Tibial artery (tissue), 4 donors: Measurements from ENCODE around the gene SPOCK2.

Experiments used
- DNase-seq, 2 donors: peaks; one replicate each; pipeline ENCODE4 v3.0.0-alpha.2; 2019
- H3K27ac ChIP-seq, 2 donors: fragments of 200-600 bp; sonication (generic) in 1 of 2; 1 replicate in 1 of 2; 2 replicates in 1 of 2; pipeline ENCODE4 v1.5.1; 2018 to 2019; ENCODE audit warnings: mild to moderate bottlenecking in 1 of 2
- H3K27me3 ChIP-seq, 2 donors: fragments of 200-600 bp; sonication (generic) in 1 of 2; one replicate each; pipeline versions ENCODE4 v1.5.1 to v1.6.0; 2016 to 2019
- H3K36me3 ChIP-seq, 3 donors: fragments of 200-600 bp; sonication (generic) in 2 of 3; one replicate each; pipeline ENCODE4 v1.5.1; 2016 to 2019; ENCODE audit warnings: mild to moderate bottlenecking in 2 of 3
- H3K4me1 ChIP-seq, 4 donors: fragments of 200-600 bp; sonication (generic) in 2 of 4; 1 replicate in 3 of 4; 2 replicates in 1 of 4; pipeline ENCODE4 v1.5.1; 2016 to 2019
- H3K4me3 ChIP-seq, 2 donors: fragments of 200-600 bp; sonication (generic) in 1 of 2; 1 replicate in 1 of 2; 2 replicates in 1 of 2; pipeline ENCODE4 v1.5.1; 2018 to 2019; ENCODE audit warnings: mild to moderate bottlenecking in 2 of 2
- H3K9me3 ChIP-seq, 3 donors: fragments of 200-600 bp; sonication (generic) in 1 of 3; one replicate each; pipeline ENCODE4 v1.5.1; 2016 to 2019
- CTCF ChIP-seq, 2 experiments: fragments of 200-600 bp in 1 of 2; fragments of 450-650 bp in 1 of 2; IDR thresholded peaks; one replicate each; pipeline ENCODE4 v1.5.1; 2017 to 2019; ENCODE audit warnings: antibody characterized with exemption in 2 of 2, mild to moderate bottlenecking in 1 of 2, moderate library complexity in 1 of 2
- intact Hi-C: fragments of 100-400 bp; cut with DNase I; formaldehyde crosslinking; loops from one replicate; pipeline ENCODE4 v1.15.0; 2023; ENCODE audit warnings: low total_unique reads

The SPOCK2 gene

GRCh38 chr10:72092171-72092924 is 4.0 kb upstream of the SPOCK2 start:
- no peak for DNase-seq
- Histone ChIP-seq H3K4me1 (peaks cover 0 to 18% (median 12%) of the 10 kb centered on the region in 4 donors), H3K27ac (no peak overlapping the region), H3K9me3 (no peaks in the 10 kb centered on the region), H3K27me3 (peaks cover 3 to 27% of the 10 kb centered on the region in 2 donors), H3K4me3 (no peak overlapping the region), H3K36me3 (peaks cover 16 to 41% (median 29%) of the 10 kb centered on the region in 3 donors)
- intact Hi-C loops = no loop called here
- no peak for TF ChIP-seq CTCF (IDR thresholded peaks at IDR 0.05)

GRCh38 chr10:72090326-72090725 is 2.0 kb upstream of the SPOCK2 start:
- intact Hi-C loops = no loop called here
- no peaks in the 10 kb centered on the region for H3K9me3 ChIP-seq
- no peak overlapping the region for H3K4me3 ChIP-seq
- H3K4me1 ChIP-seq = peaks cover 0 to 24% (median 17%) of the 10 kb centered on the region in 4 donors
- H3K27me3 ChIP-seq = peaks cover 3 to 36% of the 10 kb centered on the region in 2 donors
- no peak for TF ChIP-seq CTCF (IDR thresholded peaks at IDR 0.05)
- peaks cover 0 to 26% (median 15%) of the 10 kb centered on the region in 3 donors for H3K36me3 ChIP-seq
- H3K27ac ChIP-seq = no peak overlapping the region
- no peak for DNase-seq

- H3K27ac ChIP-seq = no peak overlapping the region
Measured at GRCh38 chr10:72089618-72090017, 1.3 kb upstream of the SPOCK2 start.

GRCh38 chr10:72088889-72089575 is 681 bp upstream of the SPOCK2 start:
- Histone ChIP-seq H3K27ac (no peak overlapping the region), H3K4me3 (no peak overlapping the region)
- DNase-seq = no peak

More at GRCh38 chr10:72089618-72090017, 1.3 kb upstream of the SPOCK2 start:
- Histone ChIP-seq H3K9me3 (no peaks in the 10 kb centered on the region), H3K4me3 (no peak overlapping the region), H3K27me3 (peaks cover 3 to 36% of the 10 kb centered on the region in 2 donors), H3K4me1 (peaks cover 0 to 24% (median 17%) of the 10 kb centered on the region in 4 donors), H3K36me3 (peaks cover 0 to 20% (median 15%) of the 10 kb centered on the region in 3 donors)
- DNase-seq = no peak
- no peak for TF ChIP-seq CTCF (IDR thresholded peaks at IDR 0.05)
- intact Hi-C loops = no loop called here

More at GRCh38 chr10:72088889-72089575, 681 bp upstream of the SPOCK2 start:
- no peak for TF ChIP-seq CTCF (IDR thresholded peaks at IDR 0.05)
- peaks cover 0 to 14% (median 12%) of the 10 kb centered on the region in 3 donors for H3K36me3 ChIP-seq
- peaks cover 0 to 24% (median 17%) of the 10 kb centered on the region in 4 donors for H3K4me1 ChIP-seq
- intact Hi-C loops = no loop called here
- peaks cover 3 to 36% of the 10 kb centered on the region in 2 donors for H3K27me3 ChIP-seq
- no peaks in the 10 kb centered on the region for H3K9me3 ChIP-seq
